A673 (cell line): ENCODE measurements around the gene YIPF3.

Experiments
- CTCF ChIP-seq: fragments of 300-800, 200-600 bp; sonication (generic); conservative IDR thresholded peaks from 2 replicates; pipeline ENCODE4 v1.5.1; 2017; ENCODE audit warnings: low read depth, mild to moderate bottlenecking, antibody characterized with exemption, low read length, moderate library complexity, mixed read lengths
- EZH2 ChIP-seq: fragments of 200-600 bp; sonication (generic); IDR thresholded peaks from 2 replicates; pipeline ENCODE4 v1.6.1; 2017; ENCODE audit warnings: borderline replicate concordance, low read depth, mild to moderate bottlenecking, mixed read lengths, antibody characterized with exemption, low read length; ENCODE audit not compliant: poor library complexity, severe bottlenecking

GRCh38 chr6:43496370-43497128 is 20.2 kb downstream of the YIPF3 start:
- no peak for TF ChIP-seq EZH2
- peak; percentile 42 for TF ChIP-seq CTCF
